AG04449 (cell line): ENCODE data around the gene ATXN7L1.

Experiments
- CTCF ChIA-PET: fragments of 350-600 bp; formaldehyde crosslinking; extraction: SDS; loops from one replicate; lab custom pipeline; 2021; ENCODE audit warnings: antibody characterized with exemption; lab: Yijun Ruan, JAX
- POLR2A ChIA-PET: fragments of 400-600, 350-600 bp; formaldehyde crosslinking; extraction: SDS; loops from one replicate; lab custom pipeline; 2020; ENCODE audit warnings: antibody characterized with exemption, inconsistent platforms; lab: Yijun Ruan, JAX
- DNase-seq: peaks from one replicate; pipeline ENCODE4 v3.0.0-alpha.2; 2010; ENCODE audit warnings: low read depth, low spot score
- H3K4me3 ChIP-seq: 2 replicates; pipeline ENCODE4 v1.5.1; 2011; ENCODE audit warnings: low read depth, mild to moderate bottlenecking, control low read depth, low read length
- CTCF ChIP-seq: IDR thresholded peaks from one replicate; pipeline ENCODE4 v1.5.1; 2011; ENCODE audit warnings: mild to moderate bottlenecking, moderate library complexity, low read length, control low read depth, inconsistent platforms; ENCODE audit not compliant: insufficient read depth; ENCODE audit errors: missing control alignments

ATXN7L1 gene

GRCh38 chr7:105672801-105673200 lies 203.6 kb downstream of the ATXN7L1 start:
- TF ChIP-seq CTCF: no peak
- ChIA-PET POLR2A (no interaction called here), CTCF (interaction anchor here (0.8 to 5.7 kb wide), 4 partner anchors 9 to 20 kb away, joined by 3 to 24 read pairs (median 4); no protein-coding TSS in a partner anchor)
- no peak for DNase-seq
- no peak overlapping the region for H3K4me3 ChIP-seq

- DNase-seq: no peak
- POLR2A ChIA-PET: no interaction called here
- CTCF ChIA-PET: interaction anchor here (1.2 to 6.1 kb wide), 3 partner anchors 10 to 93 kb away, joined by 3 to 32 read pairs (median 11); no protein-coding TSS in a partner anchor
- TF ChIP-seq CTCF: no peak
- H3K4me3 ChIP-seq: no peak overlapping the region
Observed at GRCh38 chr7:105666324-105666723, 210.1 kb downstream of the ATXN7L1 start.

- H3K4me3 ChIP-seq: no peak overlapping the region
- no peak for TF ChIP-seq CTCF
- no peak for DNase-seq
- ChIA-PET CTCF (interaction anchor here (1.2 to 6.1 kb wide), 3 partner anchors 9 to 94 kb away, joined by 3 to 32 read pairs (median 11); no protein-coding TSS in a partner anchor), POLR2A (no interaction called here)
Observed at GRCh38 chr7:105665684-105666083, 210.7 kb downstream of the ATXN7L1 start.

- no peak overlapping the region for H3K4me3 ChIP-seq
- ChIA-PET POLR2A (no interaction called here), CTCF (interaction anchor here (1.2 to 6.1 kb wide), 3 partner anchors 8 to 94 kb away, joined by 3 to 32 read pairs (median 11); no protein-coding TSS in a partner anchor)
- no peak for TF ChIP-seq CTCF
- DNase-seq: no peak
Observed at GRCh38 chr7:105664816-105665525, 211.4 kb downstream of the ATXN7L1 start.

- ChIA-PET POLR2A (no interaction called here), CTCF (interaction anchor here (0.6 to 6.1 kb wide), 5 partner anchors 10 to 491 kb away, joined by 3 to 32 read pairs (median 3); no protein-coding TSS in a partner anchor)
- no peak for DNase-seq
- TF ChIP-seq CTCF: no peak
- no peak overlapping the region for H3K4me3 ChIP-seq
Observed at GRCh38 chr7:105662998-105663397, 213.4 kb downstream of the ATXN7L1 start.

GRCh38 chr7:105661625-105662024 lies 214.8 kb downstream of the ATXN7L1 start:
- CTCF ChIA-PET: interaction anchor here (1.3 to 6.1 kb wide), 2 partner anchors 9 to 21 kb away, joined by 3 to 32 read pairs; no protein-coding TSS in a partner anchor
- no peak for DNase-seq

More at GRCh38 chr7:105661625-105662024, 214.8 kb downstream of the ATXN7L1 start:
- no peak overlapping the region for H3K4me3 ChIP-seq
- no peak for TF ChIP-seq CTCF
- POLR2A ChIA-PET: no interaction called here
